ENCODE results near the gene IFITM1. TPM values are rescaled to one million over a fixed set of nuclear protein-coding genes. Genes with fewer than 3 reads are reported as not detected.
"Not testable (repeated sequence)": the region's sequence is repeated elsewhere in the genome, so short reads cannot be mapped to it uniquely, and the experiment has no call there.

The IFITM1 gene
- total RNA-seq, 1 experiment from 2014 or later, result 3.2 TPM

DNA sequence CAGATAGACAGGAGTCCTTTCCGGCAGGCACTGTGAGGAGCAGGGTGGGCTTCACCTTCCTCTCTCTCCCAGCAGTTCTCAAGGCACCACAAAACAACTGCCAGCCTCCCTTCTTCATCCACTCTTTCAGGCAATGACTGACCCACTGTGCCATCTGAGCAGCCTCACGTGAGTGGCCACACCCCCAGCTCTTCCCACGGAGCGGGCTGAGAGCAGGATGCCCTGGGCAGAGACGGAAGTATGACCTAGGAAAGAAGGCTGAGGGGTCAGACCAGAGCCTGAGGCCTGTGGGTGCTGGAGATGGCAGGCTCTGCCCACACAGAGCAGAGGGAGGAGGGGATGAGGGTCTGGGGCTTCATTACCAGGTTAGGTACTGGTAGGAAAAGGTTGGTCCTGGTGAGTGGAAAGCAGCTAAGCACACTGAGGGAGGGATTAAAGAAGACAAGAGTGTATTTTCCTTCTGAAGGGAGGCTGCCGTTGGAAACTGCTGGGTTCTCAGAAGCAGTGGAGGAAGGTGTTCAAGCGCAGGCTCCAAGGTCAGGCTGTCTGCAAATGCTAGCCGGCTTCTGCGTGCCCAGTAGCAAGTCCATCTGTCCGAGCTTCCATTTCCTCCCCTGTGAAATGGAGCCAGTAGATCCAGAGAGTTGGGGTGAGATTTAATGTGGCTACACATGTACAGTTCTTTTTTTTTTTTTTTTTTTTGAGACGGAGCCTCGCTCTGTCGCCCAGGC lies 31.0 kb upstream of the IFITM1 start:
- DNase-seq (ENCODE audit: low read depth), result no peak

DNA sequence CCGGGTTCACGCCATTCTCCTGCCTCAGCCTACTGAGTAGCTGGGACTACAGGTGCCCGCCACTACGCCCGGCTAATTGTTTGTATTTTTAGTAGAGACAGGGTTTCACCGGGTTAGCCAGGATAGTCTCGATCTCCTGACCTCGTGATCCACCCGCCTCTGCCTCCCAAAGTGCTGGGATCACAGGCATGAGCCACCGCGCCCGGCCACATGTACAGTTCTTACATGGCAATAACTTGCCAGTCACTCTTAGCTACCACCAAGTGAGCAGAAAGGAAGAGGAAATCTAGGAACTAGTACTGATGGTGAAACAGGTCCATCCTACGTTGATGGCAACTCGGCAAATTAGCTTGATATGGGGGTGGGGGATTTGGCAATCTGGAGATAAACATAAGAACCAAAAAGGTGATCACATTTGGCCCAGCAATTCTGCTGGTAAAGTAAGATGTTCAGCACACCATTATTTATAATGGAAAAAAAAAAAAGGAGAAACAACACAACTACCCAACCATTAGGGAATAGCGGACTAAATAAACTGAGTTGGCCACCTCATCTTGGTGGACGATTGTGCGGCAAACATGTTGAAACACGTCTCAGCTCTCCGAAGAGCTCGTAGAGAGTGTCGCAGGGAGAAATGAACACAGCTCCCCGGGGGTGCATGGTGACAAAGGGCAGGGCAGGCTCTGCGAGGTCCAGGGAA lies 30.3 kb upstream of the IFITM1 start:
- DNase-seq (ENCODE audit: low read depth), result no peak

DNA sequence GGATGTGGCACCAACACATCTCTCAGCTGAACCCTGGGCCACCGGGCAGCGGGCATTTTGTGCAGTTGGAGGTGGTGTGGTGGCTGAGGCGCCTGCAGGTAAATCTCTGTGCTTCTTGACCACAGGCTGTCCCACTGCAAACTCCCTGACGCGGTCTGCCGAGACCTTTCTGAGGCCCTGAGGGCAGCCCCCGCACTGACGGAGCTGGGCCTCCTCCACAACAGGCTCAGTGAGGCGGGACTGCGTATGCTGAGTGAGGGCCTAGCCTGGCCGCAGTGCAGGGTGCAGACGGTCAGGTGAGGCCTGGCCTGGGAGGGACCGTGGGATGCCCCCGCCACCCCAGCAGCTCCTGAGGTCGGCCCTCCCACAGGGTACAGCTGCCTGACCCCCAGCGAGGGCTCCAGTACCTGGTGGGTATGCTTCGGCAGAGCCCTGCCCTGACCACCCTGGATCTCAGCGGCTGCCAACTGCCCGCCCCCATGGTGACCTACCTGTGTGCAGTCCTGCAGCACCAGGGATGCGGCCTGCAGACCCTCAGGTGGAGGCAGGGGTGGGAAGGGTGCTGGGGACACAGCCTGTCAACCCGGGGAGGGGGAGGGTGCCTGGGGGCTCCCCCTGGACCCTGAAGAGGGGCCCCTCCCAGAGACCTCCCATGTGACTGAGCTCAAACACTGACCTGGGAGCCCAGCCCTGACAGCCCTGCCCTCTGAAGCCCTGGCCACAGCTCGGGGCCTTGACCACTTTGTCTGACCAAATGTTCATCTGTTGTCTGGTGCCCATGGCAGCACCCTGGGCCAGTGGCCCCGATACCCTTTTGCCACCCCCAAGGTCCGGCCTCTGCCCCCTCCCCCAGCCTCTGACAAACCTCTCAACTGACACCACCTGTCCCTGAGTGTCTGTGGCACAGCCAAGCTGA lies 29.5 kb upstream of the IFITM1 start:
- no peak for DNase-seq (ENCODE audit: low read depth)

DNA sequence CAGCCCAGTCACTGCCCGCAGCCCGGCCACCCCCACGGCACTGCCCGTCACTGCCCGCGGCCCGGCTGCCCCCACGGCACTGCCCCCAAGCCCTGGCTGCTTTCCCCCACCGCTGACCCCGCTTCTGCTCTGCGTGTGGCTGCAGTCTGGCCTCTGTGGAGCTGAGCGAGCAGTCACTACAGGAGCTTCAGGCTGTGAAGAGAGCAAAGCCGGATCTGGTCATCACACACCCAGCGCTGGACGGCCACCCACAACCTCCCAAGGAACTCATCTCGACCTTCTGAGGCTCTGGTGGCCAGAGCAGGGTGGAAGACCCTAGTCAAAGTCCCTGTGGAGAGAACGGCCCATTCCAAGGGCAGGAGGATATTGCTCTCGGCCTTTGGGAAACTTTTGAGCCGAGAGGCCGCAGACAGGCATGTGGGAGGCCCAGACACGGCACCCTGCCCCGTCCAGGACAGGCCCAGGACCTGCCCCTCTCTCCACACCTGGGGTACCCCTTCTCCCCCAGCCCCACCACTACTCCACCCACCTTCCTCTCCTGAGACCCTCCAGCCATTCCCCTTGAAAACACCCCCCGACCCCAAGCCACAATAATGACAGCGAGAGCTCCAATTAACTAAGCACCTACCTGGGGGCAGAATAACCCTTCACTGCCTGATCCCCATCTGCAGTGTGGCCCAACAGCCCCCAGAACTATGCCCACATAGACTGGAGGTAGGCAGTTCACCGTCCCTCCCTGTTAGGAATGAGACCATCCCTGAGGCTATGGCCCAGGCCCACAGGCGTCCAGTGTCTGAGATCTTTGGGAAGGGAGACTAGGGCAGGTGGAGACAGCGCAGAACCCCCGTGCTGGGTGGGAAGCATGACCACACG lies 28.6 kb upstream of the IFITM1 start:
- DNase-seq (ENCODE audit: low read depth), result no peak

DNA sequence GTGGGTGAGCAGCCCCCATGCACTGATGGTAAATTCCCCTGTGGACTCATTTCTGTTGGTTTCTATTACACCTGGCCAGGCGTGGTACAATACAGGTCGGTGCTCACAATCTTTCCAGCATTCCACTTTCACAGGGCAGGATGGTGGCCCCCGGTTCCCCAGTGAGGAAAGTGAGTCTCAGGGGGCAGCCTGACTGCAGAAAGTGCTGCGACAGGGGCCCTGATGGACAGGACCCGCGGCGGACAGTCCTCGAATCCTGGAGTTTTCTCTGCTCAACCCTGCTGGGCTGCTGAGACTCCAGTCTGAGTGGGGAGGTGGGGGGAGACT lies 28.0 kb upstream of the IFITM1 start:
- DNase-seq (ENCODE audit: low read depth), result no peak

DNA sequence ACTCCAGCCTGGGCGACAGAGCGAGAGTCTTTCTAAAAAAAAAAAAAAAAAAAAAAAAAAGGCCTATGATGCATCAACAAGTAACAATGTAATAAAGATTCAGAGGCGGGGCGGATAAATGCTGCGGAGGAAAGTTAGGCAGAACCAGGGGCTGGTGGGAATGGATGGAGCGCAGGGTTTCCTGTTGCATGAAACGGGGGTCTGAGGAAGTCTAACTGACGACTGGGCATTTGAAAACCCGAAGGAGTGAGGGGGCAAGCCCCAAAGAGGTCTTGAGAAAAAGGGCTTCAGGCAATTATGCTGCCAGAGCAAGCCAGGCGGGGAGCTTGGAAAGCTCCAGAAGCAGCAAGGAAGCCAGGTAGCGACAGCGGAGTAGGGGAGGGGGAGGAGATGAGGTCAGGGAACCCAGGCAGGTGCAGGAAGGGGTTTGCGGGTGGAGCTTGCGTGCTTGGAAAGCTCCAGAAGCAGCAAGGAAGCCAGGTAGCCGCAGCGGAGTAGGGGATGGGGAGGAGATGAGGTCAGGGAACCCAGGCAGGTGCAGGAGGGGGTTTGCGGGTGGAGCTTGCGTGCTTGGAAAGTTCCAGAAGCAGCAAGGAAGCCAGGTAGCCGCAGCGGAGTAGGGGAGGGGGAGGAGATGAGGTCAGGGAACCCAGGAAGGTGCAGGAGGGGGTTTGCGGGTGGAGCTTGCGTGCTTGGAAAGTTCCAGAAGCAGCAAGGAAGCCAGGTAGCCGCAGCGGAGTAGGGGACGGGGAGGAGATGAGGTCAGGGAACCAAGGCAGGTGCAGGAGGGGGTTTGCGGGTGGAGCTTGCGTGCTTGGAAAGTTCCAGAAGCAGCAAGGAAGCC lies 26.6 kb upstream of the IFITM1 start:
- DNase-seq (ENCODE audit: low read depth), result not testable (repeated sequence)

DNA sequence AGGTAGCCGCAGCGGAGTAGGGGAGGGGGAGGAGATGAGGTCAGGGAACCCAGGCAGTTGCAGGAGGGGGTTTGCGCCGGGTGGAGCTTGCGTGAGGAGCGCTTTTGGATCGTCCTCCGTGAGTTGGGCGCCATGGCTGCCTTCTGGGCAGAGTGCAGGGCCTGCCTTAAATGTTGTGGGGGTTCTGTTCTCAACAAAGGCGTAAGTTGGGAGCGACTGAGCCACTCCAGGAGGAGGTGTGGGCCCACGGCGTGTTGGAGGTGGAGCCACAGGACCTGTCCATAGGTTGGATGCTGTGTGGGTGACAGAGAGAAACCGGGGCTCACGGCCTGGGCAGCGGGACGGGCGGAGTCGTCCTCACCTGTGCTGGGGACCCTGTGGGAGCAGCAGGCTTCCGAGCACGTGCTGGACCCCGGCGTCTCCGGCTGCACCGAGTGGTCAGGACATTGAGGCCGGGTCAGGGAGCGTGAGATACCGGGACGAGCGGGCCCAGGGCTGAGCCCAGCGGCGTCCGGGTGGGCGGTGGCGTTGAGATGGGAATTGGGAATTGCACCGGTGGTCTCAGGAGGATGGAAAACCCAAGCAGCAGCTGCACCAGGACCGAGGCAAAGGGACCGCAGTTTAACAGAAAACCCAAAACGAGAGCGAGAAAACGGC lies 25.9 kb upstream of the IFITM1 start:
- DNase-seq (ENCODE audit: low read depth), result no peak

DNA sequence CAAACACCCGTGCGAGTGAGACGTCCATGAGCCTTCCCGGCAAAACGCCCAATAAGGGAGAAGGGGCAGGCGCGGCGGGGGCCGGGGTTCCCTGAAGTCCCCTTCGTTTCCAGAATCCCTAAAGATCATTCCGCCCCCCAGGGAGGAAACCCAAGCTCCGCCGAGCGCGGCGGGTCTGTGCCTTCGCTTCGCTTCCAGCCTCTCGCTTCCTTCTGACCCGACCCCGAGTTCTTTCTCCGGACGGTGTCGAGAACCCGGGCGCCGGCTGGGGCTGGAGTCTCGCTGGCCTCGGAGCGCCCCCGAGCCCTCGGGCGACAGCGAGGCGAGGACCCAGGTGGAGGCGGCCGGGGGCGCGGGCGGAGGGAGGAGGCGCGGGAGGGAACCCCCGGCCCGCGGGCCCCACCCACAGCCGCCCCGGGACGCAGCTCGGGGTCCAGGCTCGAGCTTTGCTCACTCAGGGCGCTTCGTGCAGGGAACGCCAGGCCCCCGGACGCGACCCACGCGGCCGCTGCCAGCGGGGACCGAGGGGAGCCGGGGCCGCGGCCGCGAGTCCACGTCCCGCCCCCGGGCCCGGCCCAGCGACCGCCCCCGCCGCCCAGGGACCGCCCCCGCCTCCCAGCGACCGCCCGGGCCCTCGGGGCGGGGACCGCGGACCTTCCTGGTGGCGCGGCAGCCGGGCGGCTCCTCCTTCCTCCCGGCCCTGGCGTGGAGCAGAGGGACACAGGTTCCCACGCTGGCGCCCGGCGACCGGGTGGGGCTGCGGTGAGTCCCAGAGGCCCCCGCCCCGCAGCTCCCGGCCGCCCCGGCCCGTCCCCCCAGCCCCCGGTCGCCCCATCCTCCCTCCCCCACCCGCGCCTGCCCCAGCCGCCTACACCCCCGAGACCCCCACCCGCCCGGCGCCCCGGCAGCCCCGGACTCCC lies 25.1 kb upstream of the IFITM1 start, which contains the start of gene PGGHG:
Gene PGGHG, plus strand, starts transcription at position 649 of the 920 bp plus-strand sequence. CDS start 691 bp downstream, outside the sequence.
- peak; percentile 15 for DNase-seq (ENCODE audit: low read depth)

DNA sequence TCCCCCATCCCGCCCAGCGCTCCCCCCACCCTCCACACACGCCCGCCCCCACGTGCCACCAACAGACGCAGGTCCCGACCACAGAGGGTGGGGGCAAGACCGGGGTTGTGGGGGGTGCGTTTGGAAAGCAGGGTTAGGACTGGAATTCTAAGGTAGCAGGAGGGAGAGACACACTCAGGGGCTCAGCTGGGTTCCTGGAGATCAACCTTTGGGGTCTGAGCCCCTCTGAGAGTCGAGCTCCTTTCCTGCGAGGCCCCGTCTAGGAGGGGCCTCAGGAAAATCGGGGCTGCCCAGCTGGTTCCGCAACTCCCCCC lies 24.5 kb upstream of the IFITM1 start:
- DNase-seq (ENCODE audit: low read depth), result no peak

DNA sequence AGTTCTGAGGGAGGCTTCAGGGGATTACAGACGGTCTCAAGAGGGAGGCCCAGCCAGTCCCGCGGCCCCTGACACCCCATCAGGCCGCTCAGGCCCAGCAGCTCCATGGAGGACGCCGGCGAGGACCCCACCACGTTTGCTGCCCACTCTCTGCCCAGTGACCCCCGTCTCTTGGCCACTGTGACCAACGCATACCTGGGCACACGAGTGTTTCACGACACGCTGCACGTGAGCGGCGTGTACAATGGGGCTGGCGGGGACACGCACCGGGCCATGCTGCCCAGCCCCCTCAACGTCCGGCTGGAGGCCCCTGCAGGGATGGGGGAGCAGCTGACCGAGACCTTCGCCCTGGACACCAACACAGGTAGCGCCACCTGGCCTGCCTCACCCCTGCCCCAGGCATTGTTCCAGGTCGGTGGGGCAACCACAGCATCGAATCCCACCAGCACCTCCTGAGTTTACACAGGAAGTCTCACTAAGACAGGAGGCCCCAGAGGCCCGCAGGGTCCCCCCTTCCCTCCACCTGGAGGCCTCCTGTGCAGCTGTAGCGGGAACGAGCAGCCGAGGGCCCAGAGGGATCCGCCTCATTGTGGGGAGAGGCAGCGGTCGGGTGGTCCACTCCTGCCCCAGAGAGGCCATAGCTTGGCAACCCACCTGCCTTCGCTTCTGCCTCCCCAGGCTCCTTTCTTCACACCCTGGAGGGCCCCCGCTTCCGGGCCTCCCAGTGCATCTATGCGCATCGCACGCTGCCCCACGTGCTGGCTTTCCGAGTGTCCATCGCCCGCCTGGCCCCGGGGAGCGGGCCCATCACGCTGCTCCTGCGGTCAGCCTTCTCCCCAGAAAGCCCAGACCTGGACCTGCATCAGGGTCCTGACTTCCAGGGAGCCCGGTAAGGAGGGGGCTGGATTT lies 23.9 kb upstream of the IFITM1 start:
- DNase-seq (ENCODE audit: low read depth), result no peak

DNA sequence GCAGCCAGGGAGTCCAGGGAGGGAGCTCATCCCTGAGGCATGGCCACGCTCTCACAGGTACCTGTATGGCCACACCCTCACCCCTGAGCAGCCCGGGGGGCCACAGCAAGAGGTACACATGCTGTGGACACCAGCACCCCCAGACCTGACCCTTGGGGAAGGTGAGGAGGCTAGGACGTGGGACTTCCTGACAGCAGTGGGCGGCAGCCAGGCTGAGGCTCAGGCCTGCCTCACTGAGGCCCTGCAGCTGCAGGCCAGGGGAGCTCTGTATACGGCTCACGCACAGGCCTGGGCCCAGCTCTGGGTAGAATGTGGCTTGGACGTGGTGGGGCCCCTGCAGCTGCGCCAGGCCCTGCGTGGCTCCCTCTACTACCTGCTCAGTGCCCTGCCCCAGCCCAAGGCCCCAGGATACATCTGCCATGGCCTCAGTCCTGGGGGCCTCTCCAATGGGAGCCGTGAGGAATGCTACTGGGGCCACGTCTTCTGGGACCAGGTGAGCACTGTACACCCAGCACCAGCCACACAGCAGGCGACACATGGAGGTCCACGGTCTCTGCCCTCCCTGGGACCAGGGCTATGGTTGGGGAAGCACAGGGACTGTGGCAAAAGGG lies 23.1 kb upstream of the IFITM1 start:
- DNase-seq (ENCODE audit: low read depth), result no peak

DNA sequence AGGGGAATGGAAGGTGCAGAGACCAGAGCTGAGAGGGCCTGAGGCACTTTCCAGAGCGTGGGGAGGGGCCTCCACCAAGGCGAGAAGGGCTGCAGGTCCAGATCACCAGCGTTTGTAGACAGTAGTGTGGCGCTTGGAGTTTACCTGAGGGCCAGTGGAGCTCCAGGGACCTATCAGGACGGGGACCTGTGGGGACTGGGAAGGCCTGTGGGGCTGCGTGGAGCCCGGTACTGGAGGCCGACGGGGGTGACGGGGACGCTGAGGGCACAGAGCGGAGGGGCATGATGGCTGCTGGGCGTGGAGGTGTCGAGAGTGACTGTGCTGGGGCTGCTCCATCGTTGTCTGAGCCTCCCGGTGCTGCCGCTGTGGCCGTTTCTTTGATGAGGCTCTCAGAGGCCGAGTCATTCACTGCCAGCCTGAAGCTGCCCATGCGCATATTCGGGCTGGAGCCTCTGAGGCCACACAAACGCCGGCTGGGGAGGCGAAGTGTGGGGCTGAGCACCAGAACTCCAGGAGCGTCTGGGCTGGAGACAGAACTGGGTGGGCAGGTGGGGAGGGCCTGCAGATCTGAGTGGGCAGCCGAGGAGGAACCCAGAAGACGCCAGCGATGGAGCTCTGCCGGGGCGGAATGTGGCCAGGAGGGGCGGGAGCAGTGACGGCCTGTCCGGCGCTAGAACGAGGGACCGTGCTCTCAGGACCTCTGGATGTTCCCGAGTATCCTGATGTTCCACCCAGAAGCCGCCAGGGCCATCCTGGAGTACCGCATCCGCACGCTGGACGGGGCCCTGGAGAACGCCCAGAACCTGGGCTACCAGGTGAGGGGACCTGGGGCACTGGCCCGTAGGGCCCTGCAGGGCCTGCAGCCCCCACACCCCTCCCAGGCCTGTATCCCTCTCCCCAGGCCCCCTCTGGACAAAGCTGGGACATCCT lies 22.3 kb upstream of the IFITM1 start:
- no peak for DNase-seq (ENCODE audit: low read depth)

DNA sequence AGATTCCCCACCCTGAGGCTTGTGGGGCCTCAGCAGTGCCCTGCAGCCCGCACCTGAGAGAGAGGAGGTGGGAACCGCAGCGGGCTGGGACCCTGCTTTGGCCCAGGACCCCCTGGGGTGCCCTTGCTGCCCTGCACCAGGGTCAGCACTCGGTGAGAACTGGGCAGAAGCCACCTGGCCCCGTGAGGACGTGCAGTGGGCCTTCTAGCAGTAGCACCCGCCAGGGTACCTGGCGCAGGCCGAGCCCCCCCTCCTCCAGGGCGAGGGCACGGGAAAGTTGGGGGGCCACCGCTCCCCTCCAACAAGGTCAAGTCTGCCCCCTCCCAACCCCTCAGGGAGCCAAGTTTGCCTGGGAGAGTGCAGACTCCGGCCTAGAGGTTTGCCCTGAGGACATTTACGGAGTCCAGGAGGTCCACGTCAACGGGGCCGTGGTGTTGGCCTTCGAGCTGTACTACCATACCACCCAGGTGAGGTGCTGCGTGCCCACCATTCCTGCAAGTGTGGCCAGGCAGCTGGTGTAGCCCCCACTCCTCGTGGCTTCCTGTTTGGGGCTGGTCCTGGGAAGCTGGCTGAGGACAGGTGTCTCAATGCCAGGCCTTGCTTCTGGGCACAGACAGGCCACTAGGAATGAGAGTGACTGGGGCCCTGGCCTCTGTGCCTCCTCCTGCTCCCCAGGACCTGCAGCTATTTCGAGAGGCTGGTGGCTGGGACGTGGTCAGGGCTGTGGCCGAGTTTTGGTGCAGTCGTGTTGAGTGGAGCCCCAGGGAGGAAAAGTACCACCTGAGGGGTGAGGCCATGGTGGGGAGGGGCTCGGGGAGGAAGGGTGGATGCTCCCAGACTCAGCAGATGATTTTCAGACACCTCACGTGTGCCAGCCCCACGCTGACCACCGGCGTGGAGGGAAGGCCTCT lies 21.4 kb upstream of the IFITM1 start:
- no peak for DNase-seq (ENCODE audit: low read depth)

DNA sequence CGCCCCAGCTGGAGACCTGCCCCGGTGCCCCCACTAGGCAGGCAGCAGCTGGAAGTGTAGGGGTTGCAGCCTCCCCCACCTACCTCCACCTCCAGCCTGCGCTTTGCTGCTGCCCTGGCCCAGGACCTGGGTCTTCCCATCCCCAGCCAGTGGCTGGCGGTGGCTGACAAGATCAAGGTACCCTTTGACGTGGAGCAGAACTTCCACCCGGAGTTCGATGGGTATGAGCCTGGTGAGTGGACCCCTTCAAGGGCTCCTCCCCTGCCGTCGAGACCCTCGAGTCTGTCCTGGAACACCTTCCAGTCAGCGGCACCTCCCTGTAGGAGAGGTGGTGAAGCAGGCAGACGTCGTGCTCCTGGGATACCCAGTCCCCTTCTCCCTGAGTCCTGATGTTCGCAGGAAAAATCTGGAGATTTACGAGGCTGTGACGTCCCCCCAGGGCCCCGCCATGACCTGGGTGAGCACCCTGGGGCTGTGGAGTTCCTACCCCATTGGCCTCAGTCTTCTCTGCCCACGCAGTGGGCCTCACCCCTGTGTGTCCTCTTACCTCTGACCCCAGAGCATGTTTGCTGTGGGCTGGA lies 20.5 kb upstream of the IFITM1 start:
- no peak for DNase-seq (ENCODE audit: low read depth)
